A549 (cell line): ENCODE data around the gene LAMTOR2. TPM values are rescaled to one million over a fixed set of nuclear protein-coding genes. Genes with fewer than 3 reads are reported as not detected.

ENCODE experiments used
- ATAC-seq, 2 experiments: fragments of 200-7000 bp in 1 of 2; fragments of >200 bp in 1 of 2; cut with Nextera tagmentation in 1 of 2; cut with Tn5 transposase in 1 of 2; 3 replicates each; pipeline versions ENCODE4 v1.8.0 to v1.9.1; 2018 to 2020; ENCODE audit warnings: mild to moderate bottlenecking in 1 of 2, moderate library complexity in 1 of 2
- CTCF ChIA-PET: fragments of 300-600 bp; sonication (Branson Sonifier 250); formaldehyde crosslinking; extraction: SDS; loops from one replicate; lab custom pipeline; 2021; ENCODE audit warnings: antibody characterized with exemption, inconsistent platforms; lab: Yijun Ruan, JAX
- POLR2A ChIA-PET: fragments of 350-600 bp; formaldehyde crosslinking; extraction: SDS; loops from one replicate; lab custom pipeline; 2021; ENCODE audit warnings: antibody characterized with exemption, inconsistent platforms; lab: Yijun Ruan, JAX
- DNase-seq, 2 experiments: peaks; one replicate each; pipeline versions ENCODE4 v3.0.0 to v3.0.0-alpha.2; 2011 to 2016; ENCODE audit warnings: low read depth in 1 of 2, low spot score in 1 of 2
- FAIRE-seq: peaks from 2 replicates; lab custom pipeline; 2011; peaks lifted over from hg19 to GRCh38; lab: Jason Lieb, UNC
- H3K27ac ChIP-seq, 2 experiments: fragments of >200 bp; sonication (Bioruptor Twin); formaldehyde crosslinking; 3 replicates each; pipeline ENCODE4 v1.5.1; 2016 to 2017
- H3K4me1 ChIP-seq: fragments of >200 bp; sonication (Bioruptor Twin); formaldehyde crosslinking; 3 replicates; pipeline ENCODE4 v1.6.1; 2016
- H3K4me2 ChIP-seq: fragments of >200 bp; sonication (Bioruptor Twin); formaldehyde crosslinking; 3 replicates; pipeline ENCODE4 v1.6.1; 2016
- H3K4me3 ChIP-seq: fragments of >200 bp; sonication (Bioruptor Twin); formaldehyde crosslinking; 3 replicates; pipeline ENCODE4 v1.5.1; 2016
- H3K9me3 ChIP-seq: fragments of >200 bp; sonication (Bioruptor Twin); formaldehyde crosslinking; 3 replicates; pipeline ENCODE4 v1.6.1; 2016
- CHD2 ChIP-seq: fragments of 150-350 bp; IDR thresholded peaks from 2 replicates; pipeline ENCODE4 v1.6.1; 2014; ENCODE audit warnings: low read length; ENCODE audit not compliant: partially characterized antibody
- FOSB ChIP-seq: fragments of 250-450 bp; sonication (Bioruptor Pico); IDR thresholded peaks from 2 replicates; pipeline ENCODE4 v1.5.0; 2020; ENCODE audit warnings: mild to moderate bottlenecking, moderate library complexity
- GATA3 ChIP-seq: IDR thresholded peaks from 2 replicates; pipeline ENCODE4 v1.6.1; 2012; ENCODE audit warnings: borderline replicate concordance
- HOXB5 ChIP-seq: fragments of 250-450 bp; sonication (Bioruptor Pico); IDR thresholded peaks from 2 replicates; pipeline ENCODE4 v1.5.0; 2020; ENCODE audit warnings: mild to moderate bottlenecking, moderate library complexity
- JUN ChIP-seq, 2 experiments: fragments of >200 bp; sonication (Bioruptor Twin); formaldehyde crosslinking; IDR thresholded peaks; 2 replicates in 1 of 2; 3 replicates in 1 of 2; pipeline ENCODE4 v1.6.1; 2016 to 2017
- KDM5A ChIP-seq: fragments of 200-600 bp; sonication (generic); IDR thresholded peaks from 2 replicates; pipeline ENCODE4 v1.6.1; 2016; ENCODE audit warnings: antibody characterized with exemption, mild to moderate bottlenecking
- MYC ChIP-seq: IDR thresholded peaks from 2 replicates; pipeline ENCODE4 v1.6.1; 2012; ENCODE audit warnings: mild to moderate bottlenecking, inconsistent platforms, low read length, improper control_type of control experiment, borderline replicate concordance
- PHF8 ChIP-seq: fragments of 200-600 bp; sonication (generic); IDR thresholded peaks from 2 replicates; pipeline ENCODE4 v1.6.1; 2016; ENCODE audit warnings: low read depth, mild to moderate bottlenecking, antibody characterized with exemption, moderate library complexity, borderline replicate concordance
- POLR2A ChIP-seq: IDR thresholded peaks from 2 replicates; pipeline ENCODE4 v1.6.1; 2012; ENCODE audit warnings: mild to moderate bottlenecking, low read length
- RFX5 ChIP-seq: fragments of 450-650 bp; IDR thresholded peaks from 2 replicates; pipeline ENCODE4 v1.7.1; 2014; ENCODE audit warnings: antibody characterized with exemption, mild to moderate bottlenecking, moderate library complexity
- RNF2 ChIP-seq: fragments of 200-600 bp; sonication (generic); IDR thresholded peaks from 2 replicates; pipeline ENCODE4 v1.6.1; 2016; ENCODE audit warnings: low read depth, mild to moderate bottlenecking, antibody characterized with exemption, moderate library complexity, borderline replicate concordance
- SREBF2 ChIP-seq: fragments of 450-650 bp; IDR thresholded peaks from 2 replicates; pipeline ENCODE4 v1.6.1; 2014; ENCODE audit warnings: mild to moderate bottlenecking, moderate library complexity
- TFCP2L1 ChIP-seq: fragments of 250-450 bp; sonication (Bioruptor Pico); IDR thresholded peaks from 2 replicates; pipeline ENCODE4 v1.5.0; 2021; ENCODE audit warnings: mild to moderate bottlenecking
- TP53 ChIP-seq: fragments of 250-450 bp; sonication (Bioruptor Pico); IDR thresholded peaks from 2 replicates; pipeline ENCODE4 v1.5.0; 2021; ENCODE audit warnings: mild to moderate bottlenecking, moderate library complexity
- ZC3H11A ChIP-seq: fragments of 450-650 bp; IDR thresholded peaks from 2 replicates; pipeline ENCODE4 v1.6.1; 2014; ENCODE audit warnings: antibody characterized with exemption, mild to moderate bottlenecking
- WGBS: methylation state at CpG from one replicate; pipeline ENCODE4 v1.1.6; 2017; ENCODE audit errors: missing lambda C conversion rate; 5-methylcytosine and 5-hydroxymethylcytosine counted together
- polyA minus RNA-seq: library from RNA; depleted of rRNA, polyadenylated mRNA; stranded (reverse); fragments of >200 nt; gene quantifications from 2 replicates; pipeline ENCODE4 v1.2.3, GENCODE V29; 2011; rRNA and poly(A)+ RNA removed
- polyA plus RNA-seq, 4 experiments: library from polyadenylated mRNA; depleted of rRNA in 3 of 4; stranded (reverse); fragments of >200 nt; fragmentation: RNase III in 1 of 4; extraction: RNeasy Plus Mini Kit Qiagen cat#74134 plus additional on column Dnase treatment in 1 of 4; gene quantifications; 2 replicates in 3 of 4; 3 replicates in 1 of 4; pipeline ENCODE4 v1.2.3, GENCODE V29; 2011 to 2017
- TF ChIP-seq, protein P1 (sequence below): IDR thresholded peaks from 2 replicates; pipeline ENCODE4 v1.6.1; 2012; ENCODE audit warnings: low read depth, borderline replicate concordance
- TF ChIP-seq, protein P2 (sequence below): IDR thresholded peaks from 2 replicates; pipeline ENCODE4 v1.6.1; 2012
- TF ChIP-seq, protein P3 (sequence below): IDR thresholded peaks from 2 replicates; pipeline ENCODE4 v1.6.1; 2012
- TF ChIP-seq, protein P4 (sequence below): fragments of 200-600 bp; sonication (generic); IDR thresholded peaks from 2 replicates; pipeline ENCODE4 v1.6.1; 2016; ENCODE audit warnings: antibody characterized with exemption, mild to moderate bottlenecking, moderate library complexity
- TF ChIP-seq, protein P5 (sequence below): fragments of >200 bp; sonication (Bioruptor Twin); formaldehyde crosslinking; IDR thresholded peaks from 3 replicates; pipeline ENCODE4 v1.6.1; 2016

The LAMTOR2 gene
- polyA plus RNA-seq (2011; rRNA removed) = 63.0 and 71.4 TPM in 2 replicates
- polyA plus RNA-seq (2012; cell fraction: cytosol; rRNA removed) = 203 and 211 TPM in 2 replicates
- polyA plus RNA-seq (2012; cell fraction: nucleus; rRNA removed) = 78.2 and 83.5 TPM in 2 replicates
- polyA plus RNA-seq (2017; fragmentation: RNase III; extraction: RNeasy Plus Mini Kit Qiagen cat#74134 plus additional on column Dnase treatment) = 151 to 171 TPM (median 166 TPM) in 3 replicates
- polyA minus RNA-seq = 47.1 and 58.2 TPM in 2 replicates

DNA sequence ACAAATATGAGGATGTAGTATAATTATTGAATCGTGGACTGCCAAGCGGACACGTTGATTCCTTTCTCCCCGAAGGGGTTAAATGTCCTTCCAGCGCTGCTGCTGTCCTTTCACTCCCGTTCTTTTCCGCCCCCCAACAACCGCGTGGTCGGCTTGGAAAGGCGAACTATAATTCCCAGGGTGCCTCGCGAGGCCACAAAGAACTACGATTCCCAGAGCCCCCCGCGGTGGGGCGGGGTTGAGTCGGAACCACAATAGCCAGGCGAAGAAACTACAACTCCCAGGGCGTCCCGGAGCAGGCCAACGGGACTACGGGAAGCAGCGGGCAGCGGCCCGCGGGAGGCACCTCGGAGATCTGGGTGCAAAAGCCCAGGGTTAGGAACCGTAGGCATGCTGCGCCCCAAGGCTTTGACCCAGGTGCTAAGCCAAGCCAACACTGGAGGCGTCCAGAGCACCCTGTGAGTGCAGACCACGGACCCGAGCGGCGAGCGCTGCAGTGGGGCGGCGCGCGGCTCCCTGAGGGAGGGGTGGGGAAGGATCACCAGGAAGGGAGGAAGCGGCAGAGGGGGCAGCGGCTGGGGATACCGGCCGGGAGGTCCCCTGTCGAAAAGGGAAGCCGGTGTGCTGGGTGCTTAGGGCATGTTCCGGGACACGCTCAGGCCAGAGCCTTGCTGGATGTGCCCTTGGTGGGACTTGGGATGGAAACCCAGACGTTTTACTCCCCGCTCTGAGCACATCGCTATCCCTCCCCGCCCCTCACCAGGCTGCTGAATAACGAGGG lies at the start of gene LAMTOR2:
Gene LAMTOR2 (plus strand): TSS at position 283 of the 781 bp plus-strand sequence. CDS start 108 bp downstream, at position 391.
- FAIRE-seq (peak; percentile 76), DNase-seq (peak; percentile 97 to 98), ATAC-seq (peak; percentile 81 to 90)
- Histone ChIP-seq H3K27ac (peak within 1 kb of the TSS; percentile 94 to 97), H3K9me3 (no peaks in the 10 kb centered on the region), H3K4me3 (peak within 1 kb of the TSS; percentile 85), H3K4me1 (peaks cover 10% of the 10 kb centered on the region; the same call in 2 of the 3 replicates), H3K4me2 (peak within 1 kb of the TSS; percentile 91)
- POLR2A ChIA-PET = no interaction called here
- WGBS = 1% methylated on average over 41 of the region's 53 CpGs
- CTCF ChIA-PET = interaction anchor here (0.5 to 4.8 kb wide), 12 partner anchors 12 to 122 kb away, joined by 3 to 33 read pairs (median 6); no protein-coding TSS in a partner anchor
- peak; percentile 50 for TF ChIP-seq PHF8
- TF ChIP-seq HOXB5 (CRISPR knock-in tag) = 0 out of 2 replicates have a peak, but pooled peaks have one; percentile 57
- peak; percentile 99 for TF ChIP-seq MYC
- TF ChIP-seq, protein P1, sequence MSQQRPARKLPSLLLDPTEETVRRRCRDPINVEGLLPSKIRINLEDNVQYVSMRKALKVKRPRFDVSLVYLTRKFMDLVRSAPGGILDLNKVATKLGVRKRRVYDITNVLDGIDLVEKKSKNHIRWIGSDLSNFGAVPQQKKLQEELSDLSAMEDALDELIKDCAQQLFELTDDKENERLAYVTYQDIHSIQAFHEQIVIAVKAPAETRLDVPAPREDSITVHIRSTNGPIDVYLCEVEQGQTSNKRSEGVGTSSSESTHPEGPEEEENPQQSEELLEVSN = peak; percentile 61; the same call in 1 of the 2 replicates
- TF ChIP-seq KDM5A = peak; percentile 55
- peak; percentile 34 to 69; a peak in 2 of 5 replicates for TF ChIP-seq JUN (IDR thresholded peaks at IDR 0.05)
- TF ChIP-seq GATA3 = 0 out of 2 replicates have a peak, but pooled peaks have one; percentile 12
- TF ChIP-seq, protein P2, sequence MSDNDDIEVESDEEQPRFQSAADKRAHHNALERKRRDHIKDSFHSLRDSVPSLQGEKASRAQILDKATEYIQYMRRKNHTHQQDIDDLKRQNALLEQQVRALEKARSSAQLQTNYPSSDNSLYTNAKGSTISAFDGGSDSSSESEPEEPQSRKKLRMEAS = peak; percentile 99
- TF ChIP-seq, protein P3, sequence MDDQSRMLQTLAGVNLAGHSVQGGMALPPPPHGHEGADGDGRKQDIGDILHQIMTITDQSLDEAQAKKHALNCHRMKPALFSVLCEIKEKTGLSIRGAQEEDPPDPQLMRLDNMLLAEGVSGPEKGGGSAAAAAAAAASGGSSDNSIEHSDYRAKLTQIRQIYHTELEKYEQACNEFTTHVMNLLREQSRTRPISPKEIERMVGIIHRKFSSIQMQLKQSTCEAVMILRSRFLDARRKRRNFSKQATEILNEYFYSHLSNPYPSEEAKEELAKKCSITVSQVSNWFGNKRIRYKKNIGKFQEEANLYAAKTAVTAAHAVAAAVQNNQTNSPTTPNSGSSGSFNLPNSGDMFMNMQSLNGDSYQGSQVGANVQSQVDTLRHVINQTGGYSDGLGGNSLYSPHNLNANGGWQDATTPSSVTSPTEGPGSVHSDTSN = peak; percentile 51; the same call in 1 of the 2 replicates
- no peak for TF ChIP-seq SREBF2
- peak; percentile 83 for TF ChIP-seq POLR2A
- TF ChIP-seq, protein P4, sequence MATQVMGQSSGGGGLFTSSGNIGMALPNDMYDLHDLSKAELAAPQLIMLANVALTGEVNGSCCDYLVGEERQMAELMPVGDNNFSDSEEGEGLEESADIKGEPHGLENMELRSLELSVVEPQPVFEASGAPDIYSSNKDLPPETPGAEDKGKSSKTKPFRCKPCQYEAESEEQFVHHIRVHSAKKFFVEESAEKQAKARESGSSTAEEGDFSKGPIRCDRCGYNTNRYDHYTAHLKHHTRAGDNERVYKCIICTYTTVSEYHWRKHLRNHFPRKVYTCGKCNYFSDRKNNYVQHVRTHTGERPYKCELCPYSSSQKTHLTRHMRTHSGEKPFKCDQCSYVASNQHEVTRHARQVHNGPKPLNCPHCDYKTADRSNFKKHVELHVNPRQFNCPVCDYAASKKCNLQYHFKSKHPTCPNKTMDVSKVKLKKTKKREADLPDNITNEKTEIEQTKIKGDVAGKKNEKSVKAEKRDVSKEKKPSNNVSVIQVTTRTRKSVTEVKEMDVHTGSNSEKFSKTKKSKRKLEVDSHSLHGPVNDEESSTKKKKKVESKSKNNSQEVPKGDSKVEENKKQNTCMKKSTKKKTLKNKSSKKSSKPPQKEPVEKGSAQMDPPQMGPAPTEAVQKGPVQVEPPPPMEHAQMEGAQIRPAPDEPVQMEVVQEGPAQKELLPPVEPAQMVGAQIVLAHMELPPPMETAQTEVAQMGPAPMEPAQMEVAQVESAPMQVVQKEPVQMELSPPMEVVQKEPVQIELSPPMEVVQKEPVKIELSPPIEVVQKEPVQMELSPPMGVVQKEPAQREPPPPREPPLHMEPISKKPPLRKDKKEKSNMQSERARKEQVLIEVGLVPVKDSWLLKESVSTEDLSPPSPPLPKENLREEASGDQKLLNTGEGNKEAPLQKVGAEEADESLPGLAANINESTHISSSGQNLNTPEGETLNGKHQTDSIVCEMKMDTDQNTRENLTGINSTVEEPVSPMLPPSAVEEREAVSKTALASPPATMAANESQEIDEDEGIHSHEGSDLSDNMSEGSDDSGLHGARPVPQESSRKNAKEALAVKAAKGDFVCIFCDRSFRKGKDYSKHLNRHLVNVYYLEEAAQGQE = peak; percentile 42; the same call in 1 of the 2 replicates
- peak; percentile 71 for TF ChIP-seq CHD2
- no peak for TF ChIP-seq FOSB
- 0 out of 2 replicates have a peak, but pooled peaks have one; percentile 2 for TF ChIP-seq ZC3H11A
- no peak for TF ChIP-seq RNF2
- TF ChIP-seq, protein P5, sequence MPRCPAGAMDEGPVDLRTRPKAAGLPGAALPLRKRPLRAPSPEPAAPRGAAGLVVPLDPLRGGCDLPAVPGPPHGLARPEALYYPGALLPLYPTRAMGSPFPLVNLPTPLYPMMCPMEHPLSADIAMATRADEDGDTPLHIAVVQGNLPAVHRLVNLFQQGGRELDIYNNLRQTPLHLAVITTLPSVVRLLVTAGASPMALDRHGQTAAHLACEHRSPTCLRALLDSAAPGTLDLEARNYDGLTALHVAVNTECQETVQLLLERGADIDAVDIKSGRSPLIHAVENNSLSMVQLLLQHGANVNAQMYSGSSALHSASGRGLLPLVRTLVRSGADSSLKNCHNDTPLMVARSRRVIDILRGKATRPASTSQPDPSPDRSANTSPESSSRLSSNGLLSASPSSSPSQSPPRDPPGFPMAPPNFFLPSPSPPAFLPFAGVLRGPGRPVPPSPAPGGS = peak; percentile 46; the same call in 1 of the 3 replicates
- TF ChIP-seq TFCP2L1 (CRISPR knock-in tag) = no peak
- TF ChIP-seq TP53 = no peak
- TF ChIP-seq RFX5 = peak; percentile 14; the same call in 1 of the 2 replicates
